Peyer's patch (tissue), 4 donors: ENCODE data around the gene FLRT1. TPM values are rescaled to one million over a fixed set of nuclear protein-coding genes. Genes with fewer than 3 reads are reported as not detected.

Experiments
- DNase-seq, 3 donors: peaks; one replicate each; pipeline ENCODE4 v3.0.0-alpha.2; 2017 to 2019
- H3K27ac ChIP-seq, 4 donors: fragments of 200-600 bp; sonication (generic); one replicate each; pipeline ENCODE4 v1.5.1; 2016 to 2019
- H3K27me3 ChIP-seq, 2 donors: fragments of 200-600 bp; sonication (generic); one replicate each; pipeline ENCODE4 v1.5.1; 2019
- H3K36me3 ChIP-seq, 3 donors: fragments of 200-600 bp; sonication (generic); one replicate each; pipeline ENCODE4 v1.5.1; 2016 to 2019
- H3K4me1 ChIP-seq, 4 donors: fragments of 200-600 bp; sonication (generic); one replicate each; pipeline ENCODE4 v1.5.1; 2016 to 2019
- H3K4me3 ChIP-seq, 4 donors: fragments of 200-600 bp; sonication (generic); 1 replicate in 3 of 4; 2 replicates in 1 of 4; pipeline ENCODE4 v1.5.1; 2016 to 2019; ENCODE audit warnings: mild to moderate bottlenecking in 1 of 4
- H3K9me3 ChIP-seq, 4 donors: fragments of 200-600 bp; sonication (generic); one replicate each; pipeline ENCODE4 v1.5.1; 2016 to 2019; ENCODE audit warnings: mild to moderate bottlenecking in 1 of 4
- CTCF ChIP-seq, 6 experiments: fragments of 450-650 bp in 4 of 6; fragments of 200-600 bp in 2 of 6; sonication (generic) in 1 of 6; IDR thresholded peaks; one replicate each; pipeline ENCODE4 v1.5.1; 2017 to 2019; ENCODE audit warnings: antibody characterized with exemption in 6 of 6, mild to moderate bottlenecking in 3 of 6, moderate library complexity in 1 of 6
- POLR2A ChIP-seq, 2 donors: fragments of 450-650 bp; IDR thresholded peaks; one replicate each; pipeline ENCODE4 v1.5.1; 2017; ENCODE audit warnings: antibody characterized with exemption in 2 of 2, mild to moderate bottlenecking in 2 of 2, moderate library complexity in 2 of 2
- total RNA-seq, 4 donors: library from RNA; depleted of rRNA; stranded (reverse); fragments of >200 nt; gene quantifications; one replicate each; pipeline ENCODE4 v1.1.0, GENCODE V29; 2016

The FLRT1 gene
- total RNA-seq, 4 donors from 2014 or later = 0.27 TPM; not detected in 3

- no peaks in the 10 kb centered on the region for H3K4me1 ChIP-seq
- no peak overlapping the region for H3K27ac ChIP-seq
These were observed 46.2 kb downstream of the FLRT1 start for GRCh38 chr11:64081745-64082442.

GRCh38 chr11:64083398-64084080 lies 47.8 kb downstream of the FLRT1 start:
- H3K4me3 ChIP-seq = no peak overlapping the region
- no peaks in the 10 kb centered on the region for H3K4me1 ChIP-seq
- H3K36me3 ChIP-seq = no peaks in the 10 kb centered on the region
- H3K27me3 ChIP-seq = no peaks in the 10 kb centered on the region
- no peak for DNase-seq
- no peak for TF ChIP-seq POLR2A (IDR thresholded peaks at IDR 0.05)
- no peak for TF ChIP-seq CTCF (IDR thresholded peaks at IDR 0.05)
- no peaks in the 10 kb centered on the region for H3K9me3 ChIP-seq
- H3K27ac ChIP-seq = no peak overlapping the region

More at GRCh38 chr11:64081745-64082442, 46.2 kb downstream of the FLRT1 start:
- no peaks in the 10 kb centered on the region for H3K27me3 ChIP-seq
- H3K9me3 ChIP-seq = no peaks in the 10 kb centered on the region
- TF ChIP-seq POLR2A (IDR thresholded peaks at IDR 0.05) (no peak), CTCF (IDR thresholded peaks at IDR 0.05) (no peak)
- no peak overlapping the region for H3K4me3 ChIP-seq
- no peak for DNase-seq
- H3K36me3 ChIP-seq = no peaks in the 10 kb centered on the region

GRCh38 chr11:64084146-64084950 lies 48.6 kb downstream of the FLRT1 start:
- Histone ChIP-seq H3K4me3 (no peak overlapping the region), H3K27ac (no peak overlapping the region), H3K36me3 (no peaks in the 10 kb centered on the region), H3K27me3 (no peaks in the 10 kb centered on the region), H3K4me1 (no peaks in the 10 kb centered on the region), H3K9me3 (no peaks in the 10 kb centered on the region)
- no peak for DNase-seq
- TF ChIP-seq CTCF (IDR thresholded peaks at IDR 0.05) = no peak
- TF ChIP-seq POLR2A (IDR thresholded peaks at IDR 0.05) = no peak

GRCh38 chr11:64084951-64085710 lies 49.4 kb downstream of the FLRT1 start:
- DNase-seq = no peak
- Histone ChIP-seq H3K27ac (no peak overlapping the region), H3K9me3 (no peaks in the 10 kb centered on the region), H3K27me3 (no peaks in the 10 kb centered on the region), H3K4me3 (no peak overlapping the region), H3K4me1 (no peaks in the 10 kb centered on the region), H3K36me3 (no peaks in the 10 kb centered on the region)
- TF ChIP-seq CTCF (IDR thresholded peaks at IDR 0.05) (no peak), POLR2A (IDR thresholded peaks at IDR 0.05) (no peak)

Other genes starting within 250 kb of the FLRT1 start
- 10 to 100 TPM in 1 of 4 donors, 1 to 10 TPM in 3; 3.5 to 15.7 (median 6.4) TPM for gene SPINDOC, start 222.5 kb upstream of the FLRT1 start, total RNA-seq
- 10 to 100 TPM; 34.7 to 82.9 (median 72.1) TPM for gene MARK2, start 196.8 kb upstream of the FLRT1 start, total RNA-seq
- under 1 TPM in 2 of 4 donors, not detected in 2; 0.57 to 0.67 TPM for gene RCOR2, start 118.8 kb upstream of the FLRT1 start, total RNA-seq
- gene NAA40, start 96.9 kb upstream of the FLRT1 start, total RNA-seq = 10 to 100 TPM; 46.2 to 80.0 (median 57.1) TPM
- gene COX8A, start 61.3 kb upstream of the FLRT1 start, total RNA-seq = 1,000 to 10,000 TPM in 2 of 4 donors, 100 to 1,000 TPM in 2; 390 to 1,297 (median 877) TPM
- 100 to 1,000 TPM in 1 of 4 donors, 10 to 100 TPM in 3; 79.2 to 110 (median 95.4) TPM for gene OTUB1, start 49.5 kb upstream of the FLRT1 start, total RNA-seq
- 10 to 100 TPM; 17.1 to 30.0 (median 29.3) TPM for gene MACROD1, start 130.2 kb downstream of the FLRT1 start, total RNA-seq
- 100 to 1,000 TPM in 1 of 4 donors, 10 to 100 TPM in 3; 50.3 to 106 (median 67.0) TPM for gene STIP1, start 150.2 kb downstream of the FLRT1 start, total RNA-seq
- gene FERMT3, start 170.8 kb downstream of the FLRT1 start, total RNA-seq = 10 to 100 TPM; 15.1 to 94.1 (median 23.2) TPM
- 10 to 100 TPM; 82.5 to 90.2 (median 87.4) TPM for gene TRPT1, start 190.3 kb downstream of the FLRT1 start, total RNA-seq
- gene NUDT22, start 190.3 kb downstream of the FLRT1 start, total RNA-seq = 100 to 1,000 TPM; 145 to 190 (median 156) TPM
- 10 to 100 TPM; 42.9 to 95.0 (median 80.3) TPM for gene DNAJC4, start 194.6 kb downstream of the FLRT1 start, total RNA-seq
- 10 to 100 TPM; 21.7 to 66.8 (median 42.5) TPM for gene VEGFB, start 198.7 kb downstream of the FLRT1 start, total RNA-seq
- 100 to 1,000 TPM in 1 of 4 donors, 10 to 100 TPM in 3; 46.2 to 101 (median 94.0) TPM for gene FKBP2, start 205.2 kb downstream of the FLRT1 start, total RNA-seq
- 100 to 1,000 TPM in 1 of 4 donors, 10 to 100 TPM in 3; 78.7 to 101 (median 99.0) TPM for gene PPP1R14B, start 211.0 kb downstream of the FLRT1 start, total RNA-seq
- 100 to 1,000 TPM; 196 to 453 (median 359) TPM for gene PLCB3, start 215.6 kb downstream of the FLRT1 start, total RNA-seq
- gene BAD, start 248.7 kb downstream of the FLRT1 start, total RNA-seq = 10 to 100 TPM; 57.4 to 91.8 (median 63.7) TPM
- gene GPR137, start 249.9 kb downstream of the FLRT1 start, total RNA-seq = 10 to 100 TPM in 3 of 4 donors, 1 to 10 TPM in 1; 5.8 to 49.7 (median 26.3) TPM